Measurements from ENCODE around the gene FOXL2NB. TPM values are rescaled to one million over a fixed set of nuclear protein-coding genes. Genes with fewer than 3 reads are reported as not detected.
A peak's percentile ranks its signal among the peaks of the same experiment; 100 is the strongest.

FOXL2NB gene
- total RNA-seq, 2 experiments from 2014 or later, result not detected

DNA sequence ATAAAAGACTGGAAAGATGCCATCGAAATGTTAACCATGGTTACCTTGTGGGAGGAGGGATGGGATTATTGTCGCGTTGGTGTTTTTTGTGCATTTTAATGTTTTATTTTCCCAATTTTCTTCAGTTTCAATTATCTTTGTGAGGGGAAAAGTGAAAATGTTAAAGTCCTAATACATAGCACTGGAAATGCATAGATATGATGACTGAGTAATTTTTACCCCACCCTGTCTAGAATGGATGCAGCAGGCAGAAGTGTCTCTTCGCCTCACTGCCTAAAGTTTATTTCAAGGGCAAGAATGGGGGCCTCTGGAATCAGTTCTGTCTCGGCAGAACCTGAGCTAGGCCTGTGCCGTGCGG, 11.5 kb upstream of the FOXL2NB start:
- POLR2A ChIA-PET, result interaction anchor here (1.0 kb wide), 1 partner anchor 12 kb away, joined by 4 read pairs; no protein-coding TSS in a partner anchor
- peaks cover 31% of the 10 kb centered on the region for H3K4me1 Mint-ChIP-seq (ENCODE audit: low read depth)
- H3K36me3 Mint-ChIP-seq (ENCODE audit: low read depth), result no peaks in the 10 kb centered on the region
- CTCF ChIA-PET, result interaction anchor here (0.7 to 8.0 kb wide), 35 partner anchors 8 to 524 kb away, joined by 3 to 118 read pairs (median 4); partner anchors contain the start of genes CEP70, FOXL2 and FOXL2NB
- intact Hi-C loops (cut with micrococcal nuclease), result no loop called here
- ATAC-seq (no peak), DNase-seq (no peak)
- H3K27me3 Mint-ChIP-seq, result peaks cover 65% of the 10 kb centered on the region
- peak overlapping the region; percentile 67 for H3K4me3 Mint-ChIP-seq
- no peaks in the 10 kb centered on the region for H3K9me3 Mint-ChIP-seq
- no peak overlapping the region for H3K27ac Mint-ChIP-seq
- TF ChIP-seq, protein P1, sequence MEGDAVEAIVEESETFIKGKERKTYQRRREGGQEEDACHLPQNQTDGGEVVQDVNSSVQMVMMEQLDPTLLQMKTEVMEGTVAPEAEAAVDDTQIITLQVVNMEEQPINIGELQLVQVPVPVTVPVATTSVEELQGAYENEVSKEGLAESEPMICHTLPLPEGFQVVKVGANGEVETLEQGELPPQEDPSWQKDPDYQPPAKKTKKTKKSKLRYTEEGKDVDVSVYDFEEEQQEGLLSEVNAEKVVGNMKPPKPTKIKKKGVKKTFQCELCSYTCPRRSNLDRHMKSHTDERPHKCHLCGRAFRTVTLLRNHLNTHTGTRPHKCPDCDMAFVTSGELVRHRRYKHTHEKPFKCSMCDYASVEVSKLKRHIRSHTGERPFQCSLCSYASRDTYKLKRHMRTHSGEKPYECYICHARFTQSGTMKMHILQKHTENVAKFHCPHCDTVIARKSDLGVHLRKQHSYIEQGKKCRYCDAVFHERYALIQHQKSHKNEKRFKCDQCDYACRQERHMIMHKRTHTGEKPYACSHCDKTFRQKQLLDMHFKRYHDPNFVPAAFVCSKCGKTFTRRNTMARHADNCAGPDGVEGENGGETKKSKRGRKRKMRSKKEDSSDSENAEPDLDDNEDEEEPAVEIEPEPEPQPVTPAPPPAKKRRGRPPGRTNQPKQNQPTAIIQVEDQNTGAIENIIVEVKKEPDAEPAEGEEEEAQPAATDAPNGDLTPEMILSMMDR (IDR thresholded peaks at IDR 0.05), result no peak

DNA sequence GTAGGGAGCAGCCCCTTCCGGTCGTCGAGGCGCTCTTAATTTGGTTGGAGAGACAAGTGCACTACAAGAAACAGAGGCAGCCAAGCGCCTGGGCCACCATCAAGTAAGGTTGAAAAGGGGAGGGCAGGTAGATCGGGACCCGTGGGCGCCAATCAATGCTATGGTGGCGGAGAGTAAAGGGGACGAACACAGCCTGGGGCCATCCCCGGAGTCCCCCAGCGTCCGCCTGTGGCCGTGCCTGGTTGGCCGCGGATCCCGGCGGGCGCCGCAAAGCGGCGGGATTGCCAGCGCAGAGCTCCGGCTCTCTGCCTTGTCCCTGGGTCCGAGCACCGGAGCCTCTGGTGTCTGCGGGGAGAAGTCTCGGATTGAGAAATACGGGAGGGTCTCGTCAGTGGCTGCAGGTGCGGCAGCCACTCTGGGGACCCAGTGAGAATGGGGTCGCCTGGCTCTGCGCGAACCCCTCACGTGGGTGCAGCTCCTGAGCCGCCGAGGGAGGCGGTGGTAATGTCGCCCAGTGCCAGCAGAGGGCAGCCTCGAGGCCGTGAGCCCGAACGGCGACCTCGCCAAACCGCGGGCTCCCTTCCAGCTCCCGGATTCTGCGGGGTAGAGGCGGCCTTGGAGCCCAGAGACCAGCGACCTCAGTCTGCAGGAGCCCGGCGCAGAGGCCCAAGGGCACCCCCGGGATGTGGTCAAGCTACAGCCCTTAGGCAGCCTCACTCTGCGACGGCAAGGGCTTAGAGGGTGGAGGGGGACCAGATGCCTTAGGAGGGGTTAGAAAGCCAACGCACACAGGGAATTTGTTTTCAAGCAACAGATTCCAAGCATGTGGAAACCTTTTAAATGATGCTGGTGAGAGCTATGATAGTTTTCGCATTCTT, 10.9 kb upstream of the FOXL2NB start:
- TF ChIP-seq, protein P1 (IDR thresholded peaks at IDR 0.05), result peak; percentile 92
- Mint-ChIP-seq H3K4me1 (ENCODE audit: low read depth) (peaks cover 31% of the 10 kb centered on the region), H3K36me3 (ENCODE audit: low read depth) (no peaks in the 10 kb centered on the region), H3K9me3 (no peaks in the 10 kb centered on the region), H3K27me3 (peaks cover 71% of the 10 kb centered on the region), H3K4me3 (peak overlapping the region; percentile 67), H3K27ac (no peak overlapping the region)
- ChIA-PET CTCF (interaction anchor here (0.7 to 8.0 kb wide), 44 partner anchors 9 to 524 kb away, joined by 3 to 118 read pairs (median 4); partner anchors contain the start of genes CEP70, FOXL2 and FOXL2NB), POLR2A (interaction anchor here (0.6 to 1.4 kb wide), 3 partner anchors 11 to 511 kb away, joined by 3 to 4 read pairs (median 3); no protein-coding TSS in a partner anchor)
- intact Hi-C loops (cut with micrococcal nuclease), result no loop called here
- ATAC-seq (peak; percentile 87), DNase-seq (peak; percentile 79)

DNA sequence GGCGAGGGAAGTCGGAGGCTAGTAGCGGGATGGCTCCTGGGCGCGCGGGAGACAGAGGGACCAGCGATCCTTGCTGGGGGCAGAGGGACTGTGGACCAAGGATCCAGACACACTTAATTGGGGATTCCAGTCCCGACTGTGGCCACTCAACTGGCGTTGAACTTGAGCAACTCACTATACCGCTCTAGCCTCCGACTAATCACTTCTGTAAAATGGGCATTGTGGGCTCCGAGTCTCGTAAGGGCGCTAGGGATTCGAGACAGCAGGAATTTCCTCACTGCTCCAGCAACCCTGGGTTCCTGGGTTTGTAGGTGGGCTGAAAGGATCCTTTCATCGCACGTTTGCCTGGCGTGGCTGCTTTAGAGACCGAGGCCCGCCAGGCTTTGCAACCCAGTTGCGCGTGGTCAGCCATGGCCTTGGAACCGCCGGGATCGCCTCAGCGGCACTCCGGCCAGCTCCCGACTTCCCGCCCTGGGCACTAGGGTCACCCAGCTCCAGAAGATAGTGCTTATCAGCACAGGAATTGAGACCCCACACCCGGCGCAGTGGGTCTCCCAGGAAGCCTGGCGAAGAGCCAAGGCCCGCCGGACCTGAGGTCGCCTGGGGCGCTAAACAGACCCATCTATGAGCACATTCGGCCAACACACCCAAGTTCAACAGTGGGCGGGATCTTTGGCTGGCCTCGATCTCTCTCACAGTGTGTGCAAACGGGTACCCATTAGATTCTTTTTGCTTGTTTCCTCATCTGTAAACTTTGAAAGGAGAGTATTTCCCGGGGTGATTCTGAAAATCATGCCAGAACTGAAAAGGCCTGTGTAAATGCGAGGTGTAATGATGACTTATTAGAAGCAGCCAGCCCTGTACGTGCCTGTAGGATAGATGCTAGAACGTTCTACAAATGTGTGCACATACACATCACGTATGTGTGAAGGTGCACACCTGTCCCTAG, 10.0 kb upstream of the FOXL2NB start:
- peak overlapping the region; percentile 67 for H3K4me3 Mint-ChIP-seq
- H3K9me3 Mint-ChIP-seq, result no peaks in the 10 kb centered on the region
- peaks cover 80% of the 10 kb centered on the region for H3K27me3 Mint-ChIP-seq

DNA sequence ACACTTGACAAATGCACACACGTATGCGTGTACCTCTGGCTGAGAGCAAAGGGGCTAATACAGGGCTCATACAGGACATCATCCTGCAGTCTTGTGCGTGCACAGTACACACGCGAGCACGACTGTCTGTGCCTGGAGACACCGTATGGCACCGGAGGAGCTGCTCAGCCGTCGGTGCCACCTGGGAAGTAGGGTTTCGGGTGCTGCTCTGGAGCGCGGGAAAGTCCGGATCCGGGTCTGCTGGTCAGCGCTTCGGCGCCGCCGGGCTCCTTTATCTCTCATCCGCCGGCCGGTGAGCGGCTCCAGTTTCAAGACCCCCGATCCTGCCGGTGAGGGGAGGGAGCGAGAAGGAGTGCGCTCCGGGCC, 9.3 kb upstream of the FOXL2NB start:
- intact Hi-C loops (cut with micrococcal nuclease), result no loop called here
- Mint-ChIP-seq H3K27me3 (peaks cover 83% of the 10 kb centered on the region), H3K4me3 (no peak overlapping the region), H3K4me1 (ENCODE audit: low read depth) (peaks cover 31% of the 10 kb centered on the region), H3K9me3 (no peaks in the 10 kb centered on the region), H3K36me3 (ENCODE audit: low read depth) (no peaks in the 10 kb centered on the region), H3K27ac (no peak overlapping the region)
- DNase-seq (no peak), ATAC-seq (no peak)
- ChIA-PET POLR2A (no interaction called here), CTCF (interaction anchor here (1.3 kb wide), 1 partner anchor 14 kb away, joined by 4 read pairs; no protein-coding TSS in a partner anchor)
- TF ChIP-seq, protein P1 (IDR thresholded peaks at IDR 0.05), result no peak

More for the DNA sequence above, 10.0 kb upstream of the FOXL2NB start:
- ATAC-seq (no peak), DNase-seq (no peak)
- intact Hi-C loops (cut with micrococcal nuclease), result no loop called here
- ChIA-PET POLR2A (interaction anchor here (1.0 to 1.4 kb wide), 2 partner anchors 11 to 12 kb away, joined by 3 to 4 read pairs; no protein-coding TSS in a partner anchor), CTCF (interaction anchor here (0.7 to 8.0 kb wide), 33 partner anchors 10 to 525 kb away, joined by 3 to 118 read pairs (median 4); partner anchors contain the start of genes CEP70, FOXL2 and FOXL2NB)
- peaks cover 31% of the 10 kb centered on the region for H3K4me1 Mint-ChIP-seq (ENCODE audit: low read depth)
- H3K27ac Mint-ChIP-seq, result no peak overlapping the region
- TF ChIP-seq, protein P1 (IDR thresholded peaks at IDR 0.05), result no peak
- H3K36me3 Mint-ChIP-seq (ENCODE audit: low read depth), result no peaks in the 10 kb centered on the region

Measured in activated CD8-positive, alpha-beta T cell treated with anti-CD3 and anti-CD28 coated beads for 36 hours (primary cell).